GM19372 (cell line): ENCODE results near the gene POLR2E.

Experiments
- ATAC-seq: cut with Tn5 transposase; IDR thresholded peaks from one replicate; pipeline ENCODE4 v1.9.1; 2021; ENCODE audit warnings: mild to moderate bottlenecking, low read depth, moderate library complexity; ENCODE audit not compliant: unreplicated experiment

The POLR2E gene

GRCh38 chr19:1082165-1082927, 12.8 kb downstream of the POLR2E start:
- no peak for ATAC-seq

- no peak for ATAC-seq
Observed at GRCh38 chr19:1081301-1082164, 13.6 kb downstream of the POLR2E start.

GRCh38 chr19:1080360-1081161, 14.6 kb downstream of the POLR2E start:
- ATAC-seq = no peak

GRCh38 chr19:1079566-1080111, 15.5 kb downstream of the POLR2E start:
- no peak for ATAC-seq

GRCh38 chr19:1076951-1077350, 18.2 kb downstream of the POLR2E start:
- ATAC-seq = peak; percentile 75

GRCh38 chr19:1076046-1076386, 19.2 kb downstream of the POLR2E start:
- no peak for ATAC-seq

GRCh38 chr19:1074544-1075283, 20.5 kb downstream of the POLR2E start:
- ATAC-seq = no peak

- no peak for ATAC-seq
Observed at GRCh38 chr19:1073956-1074517, 21.1 kb downstream of the POLR2E start.

- no peak for ATAC-seq
Observed at GRCh38 chr19:1073063-1073955, 21.9 kb downstream of the POLR2E start.

- no peak for ATAC-seq
Observed at GRCh38 chr19:1072371-1073015, 22.7 kb downstream of the POLR2E start.

GRCh38 chr19:1070931-1071791, 24.0 kb downstream of the POLR2E start:
- no peak for ATAC-seq

GRCh38 chr19:1070576-1070930, 24.6 kb downstream of the POLR2E start:
- no peak for ATAC-seq

GRCh38 chr19:1069009-1069779, 26.0 kb downstream of the POLR2E start:
- no peak for ATAC-seq

GRCh38 chr19:1068009-1069001, 26.9 kb downstream of the POLR2E start:
- no peak for ATAC-seq

- ATAC-seq = peak; percentile 15
Observed at GRCh38 chr19:1067341-1067957, 27.7 kb downstream of the POLR2E start.
